ENCODE measurements around the gene PLA2G2F. TPM values are rescaled to one million over a fixed set of nuclear protein-coding genes. Genes with fewer than 3 reads are reported as not detected.

PLA2G2F gene
- total and polyA plus RNA-seq, 8 donors, result 0.18 to 6.4 TPM; not detected in 6

DNA sequence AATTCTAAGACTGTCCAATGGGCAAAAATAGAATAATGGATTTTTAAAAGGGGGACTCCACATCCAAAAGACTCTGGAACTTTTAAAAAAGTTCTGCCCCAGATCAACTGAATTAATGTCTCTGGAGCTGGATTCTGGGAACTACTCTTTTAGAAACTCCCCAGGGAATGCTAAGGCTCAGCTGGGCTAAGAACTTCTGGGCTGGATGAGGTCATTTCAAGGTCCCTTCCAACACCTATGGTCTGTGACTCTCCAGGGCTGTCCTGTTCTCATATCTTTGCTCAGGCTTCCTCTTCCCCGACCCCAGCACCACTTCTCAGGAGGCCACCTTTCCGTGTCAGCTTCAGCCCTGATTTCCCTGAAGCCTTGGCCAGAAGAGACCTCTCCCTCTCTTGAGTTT, 60.7 kb downstream of the PLA2G2F start:
- intact Hi-C loops (cut with DNase I; ENCODE audit: low total_unique reads), result no loop called here
- TF ChIP-seq POLR2A (IDR thresholded peaks at IDR 0.05) (no peak), POLR2AphosphoS5 (IDR thresholded peaks at IDR 0.05) (no peak), EP300 (IDR thresholded peaks at IDR 0.05) (no peak)
- TF ChIP-seq, protein P1, sequence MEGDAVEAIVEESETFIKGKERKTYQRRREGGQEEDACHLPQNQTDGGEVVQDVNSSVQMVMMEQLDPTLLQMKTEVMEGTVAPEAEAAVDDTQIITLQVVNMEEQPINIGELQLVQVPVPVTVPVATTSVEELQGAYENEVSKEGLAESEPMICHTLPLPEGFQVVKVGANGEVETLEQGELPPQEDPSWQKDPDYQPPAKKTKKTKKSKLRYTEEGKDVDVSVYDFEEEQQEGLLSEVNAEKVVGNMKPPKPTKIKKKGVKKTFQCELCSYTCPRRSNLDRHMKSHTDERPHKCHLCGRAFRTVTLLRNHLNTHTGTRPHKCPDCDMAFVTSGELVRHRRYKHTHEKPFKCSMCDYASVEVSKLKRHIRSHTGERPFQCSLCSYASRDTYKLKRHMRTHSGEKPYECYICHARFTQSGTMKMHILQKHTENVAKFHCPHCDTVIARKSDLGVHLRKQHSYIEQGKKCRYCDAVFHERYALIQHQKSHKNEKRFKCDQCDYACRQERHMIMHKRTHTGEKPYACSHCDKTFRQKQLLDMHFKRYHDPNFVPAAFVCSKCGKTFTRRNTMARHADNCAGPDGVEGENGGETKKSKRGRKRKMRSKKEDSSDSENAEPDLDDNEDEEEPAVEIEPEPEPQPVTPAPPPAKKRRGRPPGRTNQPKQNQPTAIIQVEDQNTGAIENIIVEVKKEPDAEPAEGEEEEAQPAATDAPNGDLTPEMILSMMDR (IDR thresholded peaks at IDR 0.05), result no peak
- Histone ChIP-seq H3K9me3 (no peaks in the 10 kb centered on the region), H3K36me3 (no peaks in the 10 kb centered on the region), H3K4me3 (no peak overlapping the region), H3K27me3 (peaks cover 0 to 38% (median 0%) of the 10 kb centered on the region in 3 donors), H3K4me1 (peaks cover 0 to 5% (median 2%) of the 10 kb centered on the region in 4 donors), H3K27ac (no peak overlapping the region)
- DNase-seq, result peak in 1 of 2 donors; percentile 11
- WGBS, 5 donors, result 33 to 69% (median 46%) methylated on average over 2 of the region's 2 CpGs

Other genes starting within 250 kb of the PLA2G2F start
- not detected for gene PLA2G2E, start 215.7 kb upstream of the PLA2G2F start, total RNA-seq
- not detected for gene PLA2G2E, start 215.7 kb upstream of the PLA2G2F start, polyA plus RNA-seq
- 10 to 100 TPM in 3 of 5 donors, 1 to 10 TPM in 2; 2.8 to 52.3 (median 18.5) TPM for gene PLA2G2A, start 159.7 kb upstream of the PLA2G2F start, total RNA-seq
- 10 to 100 TPM; 12.7 to 46.7 (median 30.3) TPM for gene PLA2G2A, start 159.7 kb upstream of the PLA2G2F start, polyA plus RNA-seq
- 1 to 10 TPM in 3 of 5 donors, not detected in 2; 2.3 to 9.4 (median 7.0) TPM for gene PLA2G5, start 69.1 kb upstream of the PLA2G2F start, total RNA-seq
- 1 to 10 TPM in 2 of 3 donors, under 1 TPM in 1; 0.92 to 8.5 (median 1.8) TPM for gene PLA2G5, start 69.1 kb upstream of the PLA2G2F start, polyA plus RNA-seq
- not detected for gene PLA2G2D, start 19.8 kb upstream of the PLA2G2F start, total RNA-seq
- gene PLA2G2D, start 19.8 kb upstream of the PLA2G2F start, polyA plus RNA-seq, result under 1 TPM in 1 of 3 donors, not detected in 2; 0.23 TPM
- 1 to 10 TPM; 1.2 to 8.0 (median 3.8) TPM for gene UBXN10, start 46.8 kb downstream of the PLA2G2F start, total RNA-seq
- 1 to 10 TPM in 2 of 3 donors, under 1 TPM in 1; 0.31 to 1.8 (median 1.5) TPM for gene UBXN10, start 46.8 kb downstream of the PLA2G2F start, polyA plus RNA-seq
- gene PLA2G2C, start 47.2 kb downstream of the PLA2G2F start, total RNA-seq, result 1 to 10 TPM in 1 of 5 donors, under 1 TPM in 1, not detected in 3; 0.73 to 1.3 TPM
- under 1 TPM in 1 of 3 donors, not detected in 2; 0.43 TPM for gene PLA2G2C, start 47.2 kb downstream of the PLA2G2F start, polyA plus RNA-seq
- gene VWA5B1, start 151.6 kb downstream of the PLA2G2F start, total RNA-seq, result not detected
- not detected for gene VWA5B1, start 151.6 kb downstream of the PLA2G2F start, polyA plus RNA-seq

Measured in stomach (tissue), 9 donors.